WTC11 (cell line): ENCODE data around the gene MREG. TPM values are rescaled to one million over a fixed set of nuclear protein-coding genes. Genes with fewer than 3 reads are reported as not detected.

ENCODE experiments used
- ATAC-seq: fragments of 200-7000 bp; cut with Tn5 transposase; 2 replicates; pipeline ENCODE4 v1.10.0; 2021; ENCODE audit warnings: mild to moderate bottlenecking, moderate library complexity
- CTCF ChIA-PET: fragments of 300-600 bp; sonication (Branson Sonifier 250); formaldehyde crosslinking; loops from one replicate; lab custom pipeline; 2021; ENCODE audit warnings: antibody characterized with exemption; lab: Charles Lee
- POLR2A ChIA-PET: fragments of 350-600 bp; sonication (Branson Sonifier 250); formaldehyde crosslinking; loops from one replicate; lab custom pipeline; 2021; ENCODE audit warnings: antibody characterized with exemption; lab: Charles Lee
- DNase-seq: peaks from one replicate; pipeline ENCODE4 v3.0.0; 2021; ENCODE audit warnings: low spot score
- H3K27ac Mint-ChIP-seq: 2 replicates; pipeline ENCODE4 v1.8.0; 2021; ENCODE audit warnings: mixed read lengths
- H3K27me3 Mint-ChIP-seq: 2 replicates; pipeline ENCODE4 v1.8.0; 2021; ENCODE audit warnings: low read depth, mild to moderate bottlenecking, moderate library complexity, mixed read lengths
- H3K36me3 Mint-ChIP-seq: 2 replicates; pipeline ENCODE4 v1.8.0; 2021; ENCODE audit warnings: mixed read lengths
- H3K4me1 Mint-ChIP-seq: 2 replicates; pipeline ENCODE4 v1.8.0; 2022; ENCODE audit warnings: mixed read lengths
- H3K4me3 Mint-ChIP-seq: 2 replicates; pipeline ENCODE4 v1.8.0; 2021; ENCODE audit warnings: mild to moderate bottlenecking, moderate library complexity, mixed read lengths
- H3K9me3 Mint-ChIP-seq: 2 replicates; pipeline ENCODE4 v1.8.0; 2021; ENCODE audit warnings: mixed read lengths
- CREM ChIP-seq: sonication (generic); formaldehyde crosslinking; IDR thresholded peaks from 2 replicates; pipeline ENCODE4 v1.8.1; 2022; ENCODE audit warnings: mild to moderate bottlenecking, missing genetic modification reagents, moderate library complexity
- ELF4 ChIP-seq: sonication (generic); formaldehyde crosslinking; IDR thresholded peaks from 2 replicates; pipeline ENCODE4 v1.8.1; 2022; ENCODE audit warnings: low read depth, mild to moderate bottlenecking, moderate library complexity, missing genetic modification reagents
- ETV6 ChIP-seq: sonication (generic); formaldehyde crosslinking; IDR thresholded peaks from 2 replicates; pipeline ENCODE4 v1.8.1; 2022; ENCODE audit warnings: mild to moderate bottlenecking, missing genetic modification reagents
- GRHL2 ChIP-seq: fragments of 250-450 bp; sonication (Bioruptor Pico); IDR thresholded peaks from 2 replicates; pipeline ENCODE4 v1.8.0; 2022; ENCODE audit warnings: mild to moderate bottlenecking, moderate library complexity; ENCODE audit not compliant: insufficient replicate concordance, severe bottlenecking
- HMGA2 ChIP-seq: fragments of 250-450 bp; sonication (Bioruptor Pico); IDR thresholded peaks from 2 replicates; pipeline ENCODE4 v1.4.0; 2021; ENCODE audit warnings: mild to moderate bottlenecking, moderate library complexity
- HMGXB4 ChIP-seq: sonication (generic); formaldehyde crosslinking; IDR thresholded peaks from 2 replicates; pipeline ENCODE4 v1.8.1; 2023; ENCODE audit warnings: mild to moderate bottlenecking, moderate library complexity, missing genetic modification reagents
- IRF1 ChIP-seq: sonication (generic); formaldehyde crosslinking; IDR thresholded peaks from 2 replicates; pipeline ENCODE4 v1.8.0; 2023; ENCODE audit warnings: missing genetic modification reagents
- KAT7 ChIP-seq: sonication (generic); formaldehyde crosslinking; IDR thresholded peaks from 2 replicates; pipeline ENCODE4 v1.8.1; 2023; ENCODE audit warnings: missing genetic modification reagents, mild to moderate bottlenecking, borderline replicate concordance
- NR3C1 ChIP-seq: sonication (generic); formaldehyde crosslinking; conservative IDR thresholded peaks from 2 replicates; pipeline ENCODE4 v1.8.1; 2023; ENCODE audit warnings: low read depth, mild to moderate bottlenecking, missing genetic modification reagents
- OVOL2 ChIP-seq: fragments of 250-450 bp; sonication (Bioruptor Pico); IDR thresholded peaks from 2 replicates; pipeline ENCODE4 v1.9.0; 2021; ENCODE audit warnings: mild to moderate bottlenecking, borderline replicate concordance
- PRRX2 ChIP-seq: fragments of 250-450 bp; sonication (Bioruptor Pico); IDR thresholded peaks from 2 replicates; pipeline ENCODE4 v1.8.0; 2021; ENCODE audit warnings: mild to moderate bottlenecking
- SP1 ChIP-seq: sonication (generic); formaldehyde crosslinking; conservative IDR thresholded peaks from 2 replicates; pipeline ENCODE4 v1.8.1; 2022; ENCODE audit warnings: missing genetic modification reagents
- TCF7 ChIP-seq: sonication (generic); formaldehyde crosslinking; IDR thresholded peaks from 2 replicates; pipeline ENCODE4 v1.8.0; 2022; ENCODE audit warnings: mild to moderate bottlenecking, low read depth, missing genetic modification reagents, moderate library complexity
- ZNF121 ChIP-seq: sonication (generic); formaldehyde crosslinking; IDR thresholded peaks from 2 replicates; pipeline ENCODE4 v1.8.0; 2023; ENCODE audit warnings: missing genetic modification reagents
- ZNF263 ChIP-seq: sonication (generic); formaldehyde crosslinking; IDR thresholded peaks from 2 replicates; pipeline ENCODE4 v1.8.1; 2022; ENCODE audit warnings: low read depth, mild to moderate bottlenecking, moderate library complexity, missing genetic modification reagents
- ZNF425 ChIP-seq: fragments of 250-450 bp; sonication (Bioruptor Pico); conservative IDR thresholded peaks from 2 replicates; pipeline ENCODE4 v1.9.0; 2021; ENCODE audit warnings: mild to moderate bottlenecking
- ZNF671 ChIP-seq: fragments of 250-450 bp; sonication (Bioruptor Pico); IDR thresholded peaks from 2 replicates; pipeline ENCODE4 v1.8.0; 2021; ENCODE audit warnings: mild to moderate bottlenecking
- total RNA-seq: library from RNA; stranded (reverse); gene quantifications from 3 replicates; pipeline ENCODE4 v1.2.3, GENCODE V29; 2021
- TF ChIP-seq, protein P1 (sequence below): sonication (generic); formaldehyde crosslinking; conservative IDR thresholded peaks from 2 replicates; pipeline ENCODE4 v1.8.1; 2023; ENCODE audit warnings: mild to moderate bottlenecking, low read depth, missing genetic modification reagents, moderate library complexity
- TF ChIP-seq, protein P2 (sequence below): sonication (generic); formaldehyde crosslinking; IDR thresholded peaks from 2 replicates; pipeline ENCODE4 v1.8.0; 2022; ENCODE audit warnings: missing genetic modification reagents
- TF ChIP-seq, protein P3 (sequence below): sonication (generic); formaldehyde crosslinking; conservative IDR thresholded peaks from 2 replicates; pipeline ENCODE4 v1.8.1; 2022; ENCODE audit warnings: mild to moderate bottlenecking, missing genetic modification reagents
- TF ChIP-seq, protein P4 (sequence below): sonication (generic); formaldehyde crosslinking; IDR thresholded peaks from 2 replicates; pipeline ENCODE4 v1.8.1; 2023; ENCODE audit warnings: mild to moderate bottlenecking, missing genetic modification reagents

MREG gene
- total RNA-seq, 1 experiment from 2014 or later, result 23.8 TPM

DNA sequence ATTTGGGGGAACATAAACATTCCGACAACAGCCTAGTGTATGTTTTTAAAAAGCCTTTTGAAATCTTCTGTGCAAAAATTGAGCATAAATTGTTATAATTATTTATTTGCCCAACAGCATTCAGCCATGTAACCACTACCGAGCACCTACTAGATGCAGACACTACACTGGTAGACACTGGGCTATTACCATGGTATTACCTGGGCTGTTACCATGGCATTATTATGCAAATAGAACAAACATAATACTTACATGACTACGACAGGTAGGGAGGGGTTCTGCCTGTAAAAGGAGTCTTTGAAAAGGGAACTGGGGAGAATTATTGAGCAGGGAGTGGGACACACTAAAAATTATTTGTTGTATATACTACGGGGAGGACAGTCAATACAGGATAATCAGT lies 116.4 kb downstream of the MREG start (continued):
- TF ChIP-seq IRF1, result no peak
- TF ChIP-seq ETV6 (CRISPR knock-in tag), result no peak
- TF ChIP-seq GRHL2, result no peak
- TF ChIP-seq ZNF121 (CRISPR knock-in tag), result no peak
- TF ChIP-seq CREM (CRISPR knock-in tag), result no peak
- TF ChIP-seq TCF7 (CRISPR knock-in tag), result no peak
- no peak for TF ChIP-seq HMGXB4
- TF ChIP-seq ZNF263, result no peak

GRCh38 chr2:215895330-215895729 lies 118.0 kb downstream of the MREG start:
- no peak for ATAC-seq
- CTCF ChIA-PET, result interaction anchor here (0.6 kb wide), 1 partner anchor 522 kb away, joined by 5 read pairs; no protein-coding TSS in a partner anchor

More at GRCh38 chr2:215895330-215895729, 118.0 kb downstream of the MREG start:
- H3K4me3 Mint-ChIP-seq, result no peak overlapping the region
- 0 out of 2 replicates have a peak, but pooled peaks cover 3% of the 10 kb centered on the region for H3K27me3 Mint-ChIP-seq
- POLR2A ChIA-PET, result no interaction called here
- no peak for DNase-seq
- no peak overlapping the region for H3K27ac Mint-ChIP-seq
- peaks cover 11% of the 10 kb centered on the region for H3K36me3 Mint-ChIP-seq
- H3K9me3 Mint-ChIP-seq, result peaks cover 11% of the 10 kb centered on the region
- TF ChIP-seq ZNF425 (CRISPR knock-in tag) (no peak), ELF4 (CRISPR knock-in tag) (no peak), SP1 (CRISPR knock-in tag) (no peak), ZNF671 (CRISPR knock-in tag) (no peak), KAT7 (CRISPR knock-in tag) (no peak), PRRX2 (CRISPR knock-in tag) (no peak), NR3C1 (CRISPR knock-in tag) (no peak), HMGA2 (no peak), OVOL2 (CRISPR knock-in tag) (no peak), ZNF121 (CRISPR knock-in tag) (no peak), ZNF263 (no peak)
- TF ChIP-seq, protein P1, sequence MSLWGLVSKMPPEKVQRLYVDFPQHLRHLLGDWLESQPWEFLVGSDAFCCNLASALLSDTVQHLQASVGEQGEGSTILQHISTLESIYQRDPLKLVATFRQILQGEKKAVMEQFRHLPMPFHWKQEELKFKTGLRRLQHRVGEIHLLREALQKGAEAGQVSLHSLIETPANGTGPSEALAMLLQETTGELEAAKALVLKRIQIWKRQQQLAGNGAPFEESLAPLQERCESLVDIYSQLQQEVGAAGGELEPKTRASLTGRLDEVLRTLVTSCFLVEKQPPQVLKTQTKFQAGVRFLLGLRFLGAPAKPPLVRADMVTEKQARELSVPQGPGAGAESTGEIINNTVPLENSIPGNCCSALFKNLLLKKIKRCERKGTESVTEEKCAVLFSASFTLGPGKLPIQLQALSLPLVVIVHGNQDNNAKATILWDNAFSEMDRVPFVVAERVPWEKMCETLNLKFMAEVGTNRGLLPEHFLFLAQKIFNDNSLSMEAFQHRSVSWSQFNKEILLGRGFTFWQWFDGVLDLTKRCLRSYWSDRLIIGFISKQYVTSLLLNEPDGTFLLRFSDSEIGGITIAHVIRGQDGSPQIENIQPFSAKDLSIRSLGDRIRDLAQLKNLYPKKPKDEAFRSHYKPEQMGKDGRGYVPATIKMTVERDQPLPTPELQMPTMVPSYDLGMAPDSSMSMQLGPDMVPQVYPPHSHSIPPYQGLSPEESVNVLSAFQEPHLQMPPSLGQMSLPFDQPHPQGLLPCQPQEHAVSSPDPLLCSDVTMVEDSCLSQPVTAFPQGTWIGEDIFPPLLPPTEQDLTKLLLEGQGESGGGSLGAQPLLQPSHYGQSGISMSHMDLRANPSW (CRISPR knock-in tag), result no peak
- TF ChIP-seq, protein P2, sequence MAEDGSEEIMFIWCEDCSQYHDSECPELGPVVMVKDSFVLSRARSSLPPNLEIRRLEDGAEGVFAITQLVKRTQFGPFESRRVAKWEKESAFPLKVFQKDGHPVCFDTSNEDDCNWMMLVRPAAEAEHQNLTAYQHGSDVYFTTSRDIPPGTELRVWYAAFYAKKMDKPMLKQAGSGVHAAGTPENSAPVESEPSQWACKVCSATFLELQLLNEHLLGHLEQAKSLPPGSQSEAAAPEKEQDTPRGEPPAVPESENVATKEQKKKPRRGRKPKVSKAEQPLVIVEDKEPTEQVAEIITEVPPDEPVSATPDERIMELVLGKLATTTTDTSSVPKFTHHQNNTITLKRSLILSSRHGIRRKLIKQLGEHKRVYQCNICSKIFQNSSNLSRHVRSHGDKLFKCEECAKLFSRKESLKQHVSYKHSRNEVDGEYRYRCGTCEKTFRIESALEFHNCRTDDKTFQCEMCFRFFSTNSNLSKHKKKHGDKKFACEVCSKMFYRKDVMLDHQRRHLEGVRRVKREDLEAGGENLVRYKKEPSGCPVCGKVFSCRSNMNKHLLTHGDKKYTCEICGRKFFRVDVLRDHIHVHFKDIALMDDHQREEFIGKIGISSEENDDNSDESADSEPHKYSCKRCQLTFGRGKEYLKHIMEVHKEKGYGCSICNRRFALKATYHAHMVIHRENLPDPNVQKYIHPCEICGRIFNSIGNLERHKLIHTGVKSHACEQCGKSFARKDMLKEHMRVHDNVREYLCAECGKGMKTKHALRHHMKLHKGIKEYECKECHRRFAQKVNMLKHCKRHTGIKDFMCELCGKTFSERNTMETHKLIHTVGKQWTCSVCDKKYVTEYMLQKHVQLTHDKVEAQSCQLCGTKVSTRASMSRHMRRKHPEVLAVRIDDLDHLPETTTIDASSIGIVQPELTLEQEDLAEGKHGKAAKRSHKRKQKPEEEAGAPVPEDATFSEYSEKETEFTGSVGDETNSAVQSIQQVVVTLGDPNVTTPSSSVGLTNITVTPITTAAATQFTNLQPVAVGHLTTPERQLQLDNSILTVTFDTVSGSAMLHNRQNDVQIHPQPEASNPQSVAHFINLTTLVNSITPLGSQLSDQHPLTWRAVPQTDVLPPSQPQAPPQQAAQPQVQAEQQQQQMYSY (CRISPR knock-in tag), result no peak
- TF ChIP-seq, protein P3, sequence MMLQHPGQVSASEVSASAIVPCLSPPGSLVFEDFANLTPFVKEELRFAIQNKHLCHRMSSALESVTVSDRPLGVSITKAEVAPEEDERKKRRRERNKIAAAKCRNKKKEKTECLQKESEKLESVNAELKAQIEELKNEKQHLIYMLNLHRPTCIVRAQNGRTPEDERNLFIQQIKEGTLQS, result no peak
- TF ChIP-seq, protein P4, sequence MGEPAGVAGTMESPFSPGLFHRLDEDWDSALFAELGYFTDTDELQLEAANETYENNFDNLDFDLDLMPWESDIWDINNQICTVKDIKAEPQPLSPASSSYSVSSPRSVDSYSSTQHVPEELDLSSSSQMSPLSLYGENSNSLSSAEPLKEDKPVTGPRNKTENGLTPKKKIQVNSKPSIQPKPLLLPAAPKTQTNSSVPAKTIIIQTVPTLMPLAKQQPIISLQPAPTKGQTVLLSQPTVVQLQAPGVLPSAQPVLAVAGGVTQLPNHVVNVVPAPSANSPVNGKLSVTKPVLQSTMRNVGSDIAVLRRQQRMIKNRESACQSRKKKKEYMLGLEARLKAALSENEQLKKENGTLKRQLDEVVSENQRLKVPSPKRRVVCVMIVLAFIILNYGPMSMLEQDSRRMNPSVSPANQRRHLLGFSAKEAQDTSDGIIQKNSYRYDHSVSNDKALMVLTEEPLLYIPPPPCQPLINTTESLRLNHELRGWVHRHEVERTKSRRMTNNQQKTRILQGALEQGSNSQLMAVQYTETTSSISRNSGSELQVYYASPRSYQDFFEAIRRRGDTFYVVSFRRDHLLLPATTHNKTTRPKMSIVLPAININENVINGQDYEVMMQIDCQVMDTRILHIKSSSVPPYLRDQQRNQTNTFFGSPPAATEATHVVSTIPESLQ (CRISPR knock-in tag), result no peak
- TF ChIP-seq, all 79 proteins: peak for 0
- H3K4me1 Mint-ChIP-seq, result peaks cover 4% of the 10 kb centered on the region; the same call in 1 of the 2 replicates
